Measurements from ENCODE around the gene MGLL.

Gene MGLL

GRCh38 chr3:127646501-127647046, 175.7 kb downstream of the MGLL start:
- FAIRE-seq (no peak), DNase-seq (ENCODE audit: insufficient read length, low spot score) (no peak)

- DNase-seq (ENCODE audit: insufficient read length, low spot score) (no peak), FAIRE-seq (no peak)
Measured at GRCh38 chr3:127645371-127646015, 176.8 kb downstream of the MGLL start.

DNA sequence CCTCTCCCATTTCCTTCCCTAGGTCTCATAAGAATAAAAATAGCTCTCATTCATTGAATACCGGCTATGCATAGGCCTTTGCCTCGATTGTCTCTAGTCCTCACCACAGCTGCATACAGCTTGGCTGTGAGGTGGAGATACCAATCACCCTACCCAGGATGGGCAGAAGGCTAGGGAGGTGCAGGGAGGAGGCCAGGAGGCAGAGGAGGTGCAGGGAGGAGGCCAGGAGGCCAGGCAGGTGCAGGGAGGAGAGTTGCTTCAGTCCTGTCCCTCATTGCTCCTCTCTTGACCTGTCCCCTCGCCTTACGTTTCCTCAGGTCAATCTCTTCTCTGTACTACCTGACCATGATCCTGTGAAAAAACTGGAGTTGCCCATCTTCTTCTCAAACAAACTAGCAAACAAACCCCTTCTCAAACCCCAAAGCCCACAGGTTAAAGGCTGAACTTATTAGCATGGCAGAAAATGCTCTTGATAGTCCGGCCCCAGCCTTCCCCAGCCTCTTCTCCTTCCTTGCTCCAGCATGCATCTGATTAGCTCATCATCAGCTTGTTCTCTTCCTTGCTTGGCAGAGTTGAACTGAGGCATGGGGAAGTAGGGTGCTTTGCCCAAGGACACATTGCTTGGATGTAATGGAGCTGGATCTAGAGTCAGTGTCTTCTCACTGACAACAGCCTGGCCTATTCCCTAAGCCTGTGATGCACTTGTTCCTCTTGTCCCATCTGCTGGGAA, 177.5 kb downstream of the MGLL start:
- DNase-seq (ENCODE audit: insufficient read length, low spot score) (no peak), FAIRE-seq (no peak)

GRCh38 chr3:127640042-127640355, 182.3 kb downstream of the MGLL start:
- FAIRE-seq (no peak), DNase-seq (ENCODE audit: insufficient read length, low spot score) (no peak)

- no peak for DNase-seq (ENCODE audit: insufficient read length, low spot score)
- FAIRE-seq, result no peak
Measured at GRCh38 chr3:127639173-127640041, 182.9 kb downstream of the MGLL start.
